Stimulated activated naive CD8-positive, alpha-beta T cell treated with anti-CD3 and anti-CD28 coated beads, Interleukin-15, Interleukin-2, amounts not matched to agents 100 U/mL and 50 U/mL, for 24 hours (primary cell): ENCODE results near the gene SLC16A5.
"Not testable (repeated sequence)": the region's sequence is repeated elsewhere in the genome, so short reads cannot be mapped to it uniquely, and the experiment has no call there.

ENCODE experiments used
- ATAC-seq: fragments of 150-1000 bp; cut with Tn5 transposase; one replicate; pipeline ENCODE4 v1.10.0; 2021
- DNase-seq: peaks from one replicate; pipeline ENCODE4 v3.0.0; 2021

SLC16A5 gene

GRCh38 chr17:75087558-75088453 lies at the start of gene SLC16A5:
TSS of gene SLC16A5 (plus strand) at chr17:75087954. CDS start at chr17:75093637, 5,683 bp downstream.
- peak; percentile 59 for ATAC-seq
- DNase-seq, result peak; percentile 57

GRCh38 chr17:75039238-75039637 lies 48.5 kb upstream of the SLC16A5 start:
- no peak for ATAC-seq
- no peak for DNase-seq

- ATAC-seq, result no peak
These were observed 46.0 kb upstream of the SLC16A5 start for GRCh38 chr17:75041656-75042280.

GRCh38 chr17:75043789-75044188 lies 44.0 kb upstream of the SLC16A5 start:
- not testable (repeated sequence) for ATAC-seq, DNase-seq

More at GRCh38 chr17:75041656-75042280, 46.0 kb upstream of the SLC16A5 start:
- no peak for DNase-seq

- DNase-seq, result no peak
- no peak for ATAC-seq
These were observed 43.0 kb upstream of the SLC16A5 start for GRCh38 chr17:75044716-75045115.

GRCh38 chr17:75045946-75046406 lies 41.8 kb upstream of the SLC16A5 start:
- not testable (repeated sequence) for ATAC-seq
- DNase-seq, result peak; percentile 58

GRCh38 chr17:75046407-75047289 lies 41.1 kb upstream of the SLC16A5 start, which contains the start of the genes ATP5PD and KCTD2:
TSS of gene ATP5PD (minus strand) at chr17:75046969. CDS start at chr17:75042650, 4,319 bp downstream.
TSS of gene KCTD2 (plus strand) at chr17:75047225. CDS start at chr17:75047251, 26 bp downstream.
- DNase-seq (peak; percentile 97), ATAC-seq (peak; percentile 98)

- ATAC-seq (peak; percentile 1), DNase-seq (peak; percentile 49)
These were observed 40.2 kb upstream of the SLC16A5 start for GRCh38 chr17:75047398-75048098.

GRCh38 chr17:75048249-75048878 lies 39.4 kb upstream of the SLC16A5 start:
- ATAC-seq (no peak), DNase-seq (no peak)

GRCh38 chr17:75049057-75049456 lies 38.7 kb upstream of the SLC16A5 start:
- DNase-seq, result no peak
- no peak for ATAC-seq

- ATAC-seq, result no peak
- DNase-seq, result no peak
These were observed 38.0 kb upstream of the SLC16A5 start for GRCh38 chr17:75049706-75050105.

GRCh38 chr17:75051941-75052340 lies 35.8 kb upstream of the SLC16A5 start:
- ATAC-seq (no peak), DNase-seq (no peak)

GRCh38 chr17:75059369-75060345 lies 28.1 kb upstream of the SLC16A5 start:
- DNase-seq (no peak), ATAC-seq (no peak)

GRCh38 chr17:75060434-75061054 lies 27.2 kb upstream of the SLC16A5 start:
- DNase-seq (no peak), ATAC-seq (no peak)

GRCh38 chr17:75061055-75061438 lies 26.7 kb upstream of the SLC16A5 start:
- no peak for ATAC-seq
- DNase-seq, result no peak

GRCh38 chr17:75061618-75062017 lies 26.1 kb upstream of the SLC16A5 start:
- DNase-seq (no peak), ATAC-seq (no peak)

- ATAC-seq (no peak), DNase-seq (no peak)
These were observed 24.6 kb upstream of the SLC16A5 start for GRCh38 chr17:75063201-75063600.

GRCh38 chr17:75063626-75064025 lies 24.1 kb upstream of the SLC16A5 start:
- DNase-seq, result no peak
- ATAC-seq, result no peak

GRCh38 chr17:75064040-75064439 lies 23.7 kb upstream of the SLC16A5 start:
- DNase-seq, result no peak
- ATAC-seq, result no peak
